K562 (cell line): ENCODE data around the gene SEC14L1.

Experiments
- CSDE1 ChIP-seq, 2 experiments: fragments of 450-650 bp; IDR thresholded peaks; 2 replicates each; pipeline ENCODE4 v1.6.1; 2016; ENCODE audit warnings: mild to moderate bottlenecking in 1 of 2
- RAD21 ChIP-seq, 2 experiments: fragments of 250-450 bp in 1 of 2; fragments of 450-650 bp in 1 of 2; sonication (Bioruptor Pico) in 1 of 2; formaldehyde crosslinking in 1 of 2; IDR thresholded peaks in 1 of 2; conservative IDR thresholded peaks in 1 of 2; 2 replicates each; pipeline versions ENCODE4 v1.4.0 to v1.8.0; 2020 to 2022; ENCODE audit warnings: mild to moderate bottlenecking in 2 of 2, moderate library complexity in 1 of 2
- TF ChIP-seq, protein P1 (sequence below): sonication (generic); formaldehyde crosslinking; IDR thresholded peaks from 2 replicates; pipeline ENCODE4 v1.8.1; 2023; ENCODE audit warnings: mild to moderate bottlenecking, missing genetic modification reagents

DNA sequence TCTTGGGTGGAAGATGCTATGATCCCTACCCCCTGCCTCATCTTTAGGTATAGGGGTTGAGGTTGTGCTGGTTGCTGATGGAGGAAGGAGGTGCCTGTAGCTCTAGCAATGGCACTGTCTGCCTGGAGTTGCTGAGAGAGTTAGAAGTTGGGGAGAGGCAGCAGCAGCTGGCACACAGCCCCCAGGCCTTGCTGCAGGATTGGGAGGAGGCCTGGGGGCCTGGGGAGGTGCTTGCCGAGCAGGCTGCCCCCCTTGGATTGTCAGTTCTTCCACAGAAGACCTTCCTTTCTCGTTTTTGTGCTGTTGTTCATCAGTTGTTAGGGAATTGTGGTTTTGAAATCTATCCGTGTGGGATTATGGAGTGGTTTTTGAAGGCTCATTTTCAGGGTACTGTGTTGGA is 52.9 kb downstream of the SEC14L1 start:
- TF ChIP-seq, protein P1, sequence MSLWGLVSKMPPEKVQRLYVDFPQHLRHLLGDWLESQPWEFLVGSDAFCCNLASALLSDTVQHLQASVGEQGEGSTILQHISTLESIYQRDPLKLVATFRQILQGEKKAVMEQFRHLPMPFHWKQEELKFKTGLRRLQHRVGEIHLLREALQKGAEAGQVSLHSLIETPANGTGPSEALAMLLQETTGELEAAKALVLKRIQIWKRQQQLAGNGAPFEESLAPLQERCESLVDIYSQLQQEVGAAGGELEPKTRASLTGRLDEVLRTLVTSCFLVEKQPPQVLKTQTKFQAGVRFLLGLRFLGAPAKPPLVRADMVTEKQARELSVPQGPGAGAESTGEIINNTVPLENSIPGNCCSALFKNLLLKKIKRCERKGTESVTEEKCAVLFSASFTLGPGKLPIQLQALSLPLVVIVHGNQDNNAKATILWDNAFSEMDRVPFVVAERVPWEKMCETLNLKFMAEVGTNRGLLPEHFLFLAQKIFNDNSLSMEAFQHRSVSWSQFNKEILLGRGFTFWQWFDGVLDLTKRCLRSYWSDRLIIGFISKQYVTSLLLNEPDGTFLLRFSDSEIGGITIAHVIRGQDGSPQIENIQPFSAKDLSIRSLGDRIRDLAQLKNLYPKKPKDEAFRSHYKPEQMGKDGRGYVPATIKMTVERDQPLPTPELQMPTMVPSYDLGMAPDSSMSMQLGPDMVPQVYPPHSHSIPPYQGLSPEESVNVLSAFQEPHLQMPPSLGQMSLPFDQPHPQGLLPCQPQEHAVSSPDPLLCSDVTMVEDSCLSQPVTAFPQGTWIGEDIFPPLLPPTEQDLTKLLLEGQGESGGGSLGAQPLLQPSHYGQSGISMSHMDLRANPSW = no peak
- TF ChIP-seq CSDE1 (IDR thresholded peaks at IDR 0.05) (no peak), RAD21 (CRISPR knock-in tag; conservative IDR thresholded peaks at IDR 0.05 in 1 of 2, IDR thresholded peaks at IDR 0.05 in 1 of 2) (no peak)
